ENCODE measurements around the gene SLC35G2.

DNA sequence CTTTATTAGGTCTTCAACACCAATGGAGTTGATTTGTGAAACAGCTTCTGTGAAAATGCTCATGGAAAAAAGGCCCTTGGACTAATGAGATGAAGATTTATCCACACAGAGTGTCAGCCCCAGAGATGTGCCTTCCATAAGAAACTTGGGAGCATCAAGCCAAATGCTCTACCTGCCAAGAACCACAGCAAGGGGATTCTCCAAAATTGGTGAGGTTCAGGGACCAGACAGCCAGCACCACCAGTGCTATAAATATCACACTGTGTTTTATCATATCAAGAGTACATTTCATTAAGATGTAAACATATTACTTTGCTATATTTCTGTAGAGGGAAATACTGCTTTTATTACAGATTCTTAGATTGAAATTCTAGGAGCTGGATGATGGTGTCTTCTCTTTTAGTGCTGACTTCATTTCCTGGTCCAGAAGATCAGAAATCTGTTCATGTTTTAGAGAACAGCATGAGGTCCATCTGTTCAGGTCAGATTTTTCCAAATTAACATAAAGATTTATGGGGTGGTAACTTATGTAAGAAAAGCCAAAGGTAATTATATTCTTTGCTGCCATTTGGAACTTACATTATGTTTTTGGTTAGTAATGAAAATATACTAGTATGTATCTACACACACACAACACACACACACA is 17.7 kb downstream of the SLC35G2 start:
- no peak for TF ChIP-seq RAD21 (IDR thresholded peaks at IDR 0.05; ENCODE audit: low read depth)
- TF ChIP-seq, protein P1, sequence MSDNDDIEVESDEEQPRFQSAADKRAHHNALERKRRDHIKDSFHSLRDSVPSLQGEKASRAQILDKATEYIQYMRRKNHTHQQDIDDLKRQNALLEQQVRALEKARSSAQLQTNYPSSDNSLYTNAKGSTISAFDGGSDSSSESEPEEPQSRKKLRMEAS (IDR thresholded peaks at IDR 0.05): no peak
- TF ChIP-seq YY1 (IDR thresholded peaks at IDR 0.05; ENCODE audit: low read depth): no peak
- no peak for TF ChIP-seq EP300 (IDR thresholded peaks at IDR 0.05; ENCODE audit: borderline replicate concordance)
- TF ChIP-seq FOXM1 (IDR thresholded peaks at IDR 0.05; ENCODE audit: borderline replicate concordance, low read depth): no peak

Measured in Ishikawa (cell line).